SK-N-SH (cell line): ENCODE measurements around the gene EWSR1. TPM values are rescaled to one million over a fixed set of nuclear protein-coding genes. Genes with fewer than 3 reads are reported as not detected.

Source experiments
- CTCF ChIA-PET: fragments of 300-600, 350-600 bp; formaldehyde crosslinking; extraction: SDS; loops from one replicate; lab custom pipeline; 2021; lab: Yijun Ruan, JAX
- POLR2A ChIA-PET: fragments of 350-600 bp; sonication (Branson Sonifier 250); formaldehyde crosslinking; extraction: SDS; loops from one replicate; lab custom pipeline; 2020; ENCODE audit warnings: antibody characterized with exemption, inconsistent platforms; lab: Yijun Ruan, JAX
- DNase-seq: peaks from one replicate; pipeline ENCODE4 v3.0.0; 2012
- H2AFZ ChIP-seq: fragments of 200-600 bp; sonication (generic); 2 replicates; pipeline ENCODE4 v1.8.1; 2016; ENCODE audit warnings: antibody characterized with exemption, mild to moderate bottlenecking, low read depth
- H3F3A ChIP-seq: fragments of 200-600 bp; sonication (generic); replicated peaks from 2 replicates; pipeline ENCODE3; 2016; ENCODE audit warnings: antibody characterized with exemption, mild to moderate bottlenecking; ENCODE audit not compliant: insufficient read depth
- H3K27ac ChIP-seq, 2 experiments: fragments of 200-500 bp in 1 of 2; fragments of 200-600 bp in 1 of 2; sonication (Bioruptor generic) in 1 of 2; sonication (generic), shearing (Covaris generic) in 1 of 2; 2 replicates each; pipeline versions ENCODE4 v1.5.1 to v1.6.1; 2014 to 2016; ENCODE audit warnings: low read depth in 2 of 2, inconsistent platforms in 1 of 2, low read length in 1 of 2, mild to moderate bottlenecking in 1 of 2, mixed read lengths in 1 of 2
- H3K27me3 ChIP-seq: fragments of 200-600 bp; sonication (generic), shearing (Covaris generic); 2 replicates; pipeline ENCODE4 v1.6.1; 2016; ENCODE audit warnings: mixed run types; ENCODE audit not compliant: insufficient read depth
- H3K36me3 ChIP-seq, 2 experiments: fragments of 200-500 bp in 1 of 2; fragments of 200-600 bp in 1 of 2; sonication (Bioruptor generic) in 1 of 2; sonication (generic) in 1 of 2; replicated peaks in 1 of 2; 2 replicates each; pipeline versions ENCODE3 to v1.5.1; 2014 to 2016; ENCODE audit warnings: low read length in 1 of 2, mild to moderate bottlenecking in 1 of 2; ENCODE audit not compliant: insufficient read depth in 2 of 2, control insufficient read depth in 1 of 2
- H3K4me1 ChIP-seq, 2 experiments: fragments of 200-500 bp in 1 of 2; fragments of 200-600 bp in 1 of 2; sonication (Bioruptor generic) in 1 of 2; sonication (generic), shearing (Covaris generic) in 1 of 2; 2 replicates each; pipeline versions ENCODE4 v1.5.1 to v1.6.1; 2014 to 2016; ENCODE audit warnings: low read depth in 1 of 2, low read length in 1 of 2, mixed run types in 1 of 2; ENCODE audit not compliant: insufficient read depth in 2 of 2, control insufficient read depth in 1 of 2
- H3K4me2 ChIP-seq: fragments of 200-600 bp; sonication (generic), shearing (Covaris generic); 2 replicates; pipeline ENCODE4 v1.6.1; 2017; ENCODE audit warnings: mixed run types
- H3K4me3 ChIP-seq, 2 experiments: fragments of 200-500 bp in 1 of 2; fragments of 200-600 bp in 1 of 2; sonication (Bioruptor generic) in 1 of 2; sonication (generic), shearing (Covaris generic) in 1 of 2; 2 replicates each; pipeline versions ENCODE4 v1.5.1 to v1.8.1; 2014 to 2016; ENCODE audit warnings: low read depth in 2 of 2, inconsistent platforms in 1 of 2, low read length in 1 of 2, mild to moderate bottlenecking in 1 of 2, mixed read lengths in 1 of 2, moderate library complexity in 1 of 2
- H3K79me2 ChIP-seq: fragments of 200-600 bp; sonication (generic); 2 replicates; pipeline ENCODE4 v1.8.1; 2017; ENCODE audit warnings: mild to moderate bottlenecking; ENCODE audit not compliant: insufficient read depth
- H3K9ac ChIP-seq: fragments of 200-600 bp; sonication (generic); 2 replicates; pipeline ENCODE4 v1.6.1; 2017; ENCODE audit warnings: mixed run types
- H3K9me2 ChIP-seq: fragments of 200-600 bp; sonication (generic); 2 replicates; pipeline ENCODE4 v1.6.1; 2017; ENCODE audit warnings: mixed run types
- H3K9me3 ChIP-seq: fragments of 200-600 bp; sonication (generic); 2 replicates; pipeline ENCODE4 v1.6.1; 2017; ENCODE audit warnings: mixed run types, mild to moderate bottlenecking, moderate library complexity
- H4K20me1 ChIP-seq: fragments of 200-600 bp; sonication (generic); 2 replicates; pipeline ENCODE4 v1.6.1; 2017; ENCODE audit warnings: mild to moderate bottlenecking, mixed run types; ENCODE audit not compliant: insufficient read depth
- CTCF ChIP-seq: fragments of 200-600 bp; sonication (generic); IDR thresholded peaks from 2 replicates; pipeline ENCODE4 v1.6.1; 2017; ENCODE audit warnings: antibody characterized with exemption, mild to moderate bottlenecking, moderate library complexity
- EZH2phosphoT487 ChIP-seq: fragments of 200-600 bp; sonication (generic); IDR thresholded peaks from 2 replicates; pipeline ENCODE4 v1.6.1; 2017; ENCODE audit warnings: low read depth, mixed run types, mild to moderate bottlenecking, antibody characterized with exemption, moderate library complexity, borderline replicate concordance
- FOXJ3 ChIP-seq: sonication (generic); formaldehyde crosslinking; IDR thresholded peaks from 2 replicates; pipeline ENCODE4 v1.5.1; 2020; ENCODE audit warnings: mild to moderate bottlenecking, missing genetic modification reagents
- FOXM1 ChIP-seq: IDR thresholded peaks from 2 replicates; pipeline ENCODE4 v1.4.0; 2012; ENCODE audit warnings: low read depth, mild to moderate bottlenecking
- JUND ChIP-seq: IDR thresholded peaks from 2 replicates; pipeline ENCODE4 v1.4.0; 2012
- MAX ChIP-seq: IDR thresholded peaks from 2 replicates; pipeline ENCODE4 v1.4.0; 2012; ENCODE audit warnings: low read depth
- MEF2A ChIP-seq: IDR thresholded peaks from 2 replicates; pipeline ENCODE4 v1.4.0; 2012; ENCODE audit warnings: low read depth, borderline replicate concordance
- MXI1 ChIP-seq: IDR thresholded peaks from 2 replicates; pipeline ENCODE4 v1.6.1; 2012; ENCODE audit warnings: mild to moderate bottlenecking, low read depth, low read length, improper control_type of control experiment
- NFIC ChIP-seq: IDR thresholded peaks from 2 replicates; pipeline ENCODE4 v1.4.0; 2012; ENCODE audit warnings: borderline replicate concordance
- NRF1 ChIP-seq: IDR thresholded peaks from 2 replicates; pipeline ENCODE4 v1.6.1; 2012; ENCODE audit warnings: low read depth, mild to moderate bottlenecking, low read length
- PBX3 ChIP-seq: IDR thresholded peaks from 2 replicates; pipeline ENCODE4; 2012
- POLR2AphosphoS5 ChIP-seq: IDR thresholded peaks from 2 replicates; pipeline ENCODE4 v1.6.1; 2012; ENCODE audit warnings: low read depth, low read length
- RAD21 ChIP-seq: IDR thresholded peaks from 2 replicates; pipeline ENCODE4 v1.6.1; 2012; ENCODE audit warnings: mild to moderate bottlenecking, low read length
- RFX5 ChIP-seq: IDR thresholded peaks from 2 replicates; pipeline ENCODE4 v1.6.1; 2012; ENCODE audit warnings: mild to moderate bottlenecking, improper control_type of control experiment, low read length
- ZBTB33 ChIP-seq: IDR thresholded peaks from 2 replicates; pipeline ENCODE4 v1.4.0; 2012; ENCODE audit warnings: low read depth, borderline replicate concordance
- WGBS: methylation state at CpG from one replicate; pipeline ENCODE4 v1.1.6; 2017; ENCODE audit warnings: low lambda C conversion rate; 5-methylcytosine and 5-hydroxymethylcytosine counted together
- polyA plus RNA-seq, 3 experiments: library from polyadenylated mRNA; depleted of rRNA; stranded (reverse); fragments of >200 nt; gene quantifications; 2 replicates each; pipeline ENCODE4 v1.2.3, GENCODE V29; 2012

Gene EWSR1
- polyA plus RNA-seq, 1 of the 3 experiments (the other 2 are of a cell fraction): 173 TPM

GRCh38 chr22:29263791-29264276 is 4.2 kb upstream of the EWSR1 start:
- Histone ChIP-seq H3K9me2 (no peaks in the 10 kb centered on the region), H4K20me1 (peaks cover 3% of the 10 kb centered on the region), H3K9ac (no peak overlapping the region), H3K27me3 (no peaks in the 10 kb centered on the region), H3K4me2 (no peak overlapping the region), H3K4me1 (peaks cover 0 to 14% of the 10 kb centered on the region in 2 experiments; a peak in 1 of 4 replicates), H3F3A (no peaks in the 10 kb centered on the region), H2AFZ (no peak overlapping the region), H3K4me3 (no peak overlapping the region), H3K79me2 (peaks cover 27% of the 10 kb centered on the region), H3K9me3 (no peaks in the 10 kb centered on the region), H3K27ac (no peak overlapping the region), H3K36me3 (peaks cover 7 to 11% of the 10 kb centered on the region in 2 experiments)
- TF ChIP-seq RAD21 (no peak), JUND (no peak), FOXM1 (no peak), ZBTB33 (no peak), PBX3 (no peak), MXI1 (no peak)
- CTCF ChIA-PET: interaction anchor here (1.3 to 7.7 kb wide), 2 partner anchors 12 to 18 kb away, joined by 3 to 40 read pairs; no protein-coding TSS in a partner anchor
- WGBS: 100% methylated on average over 6 of the region's 14 CpGs
- peak; percentile 9 for DNase-seq
- POLR2A ChIA-PET: no interaction called here

- Histone ChIP-seq H3K27ac (no peak overlapping the region), H2AFZ (no peak overlapping the region), H4K20me1 (peaks cover 18% of the 10 kb centered on the region), H3K79me2 (peaks cover 42% of the 10 kb centered on the region), H3K4me1 (peaks cover 4 to 25% of the 10 kb centered on the region in 2 experiments; a peak in 2 of 4 replicates), H3K4me2 (no peak overlapping the region), H3K9me2 (no peaks in the 10 kb centered on the region), H3K4me3 (no peak overlapping the region), H3K9me3 (no peaks in the 10 kb centered on the region), H3K27me3 (no peaks in the 10 kb centered on the region), H3F3A (peaks cover 2% of the 10 kb centered on the region), H3K9ac (no peak overlapping the region), H3K36me3 (peaks cover 14% of the 10 kb centered on the region in 2 experiments)
- WGBS: 95% methylated on average over 4 of the region's 7 CpGs
- POLR2A ChIA-PET: no interaction called here
- CTCF ChIA-PET: interaction anchor here (7.7 kb wide), 1 partner anchor 20 kb away, joined by 40 read pairs; no protein-coding TSS in a partner anchor
- no peak for TF ChIP-seq CTCF
- TF ChIP-seq MEF2A: no peak
- no peak for TF ChIP-seq POLR2AphosphoS5
- TF ChIP-seq FOXJ3 (CRISPR knock-in tag): no peak
- TF ChIP-seq PBX3: no peak
- no peak for TF ChIP-seq EZH2phosphoT487
- no peak for TF ChIP-seq MAX
- no peak for TF ChIP-seq NFIC
- no peak for TF ChIP-seq RFX5
- no peak for TF ChIP-seq NRF1
- DNase-seq: no peak
Measured at GRCh38 chr22:29265305-29265704, 2.8 kb upstream of the EWSR1 start.
